Measurements from ENCODE around the gene PRKCSH.

- no peak for TF ChIP-seq POLR2A (IDR thresholded peaks at IDR 0.05)
- no peak for TF ChIP-seq CTCF (IDR thresholded peaks at IDR 0.05)
Observed at GRCh38 chr19:11485245-11485837, 49.9 kb downstream of the PRKCSH start.

Measured in right lobe of liver (tissue), 4 donors.